GM12873 (cell line): ENCODE measurements around the gene MUC12.

Experiments used
- TF ChIP-seq, protein P1 (sequence below): IDR thresholded peaks from 2 replicates; pipeline ENCODE4 v1.5.1; 2012; ENCODE audit warnings: low read depth, mild to moderate bottlenecking, moderate library complexity, low read length, control low read depth; ENCODE audit not compliant: insufficient read depth; ENCODE audit errors: missing control alignments

MUC12 gene

DNA sequence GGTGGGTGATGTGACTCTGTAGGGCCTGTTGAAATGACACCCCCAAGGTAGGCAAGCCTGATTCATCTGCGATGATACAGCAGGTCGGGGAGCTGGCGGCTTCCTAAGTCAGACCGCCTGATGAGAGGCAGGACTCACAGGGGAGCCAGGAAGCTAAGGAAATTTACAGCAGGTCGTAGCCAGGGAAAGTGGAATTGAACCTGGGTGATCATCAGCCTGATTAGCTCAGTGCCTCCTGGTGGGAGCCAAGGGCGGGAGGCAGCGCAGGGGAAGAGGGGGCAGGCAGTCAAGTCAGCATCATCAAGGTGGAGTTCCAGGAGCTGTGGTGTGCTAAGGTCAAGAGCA, 97.4 kb downstream of the MUC12 start:
- TF ChIP-seq, protein P1, sequence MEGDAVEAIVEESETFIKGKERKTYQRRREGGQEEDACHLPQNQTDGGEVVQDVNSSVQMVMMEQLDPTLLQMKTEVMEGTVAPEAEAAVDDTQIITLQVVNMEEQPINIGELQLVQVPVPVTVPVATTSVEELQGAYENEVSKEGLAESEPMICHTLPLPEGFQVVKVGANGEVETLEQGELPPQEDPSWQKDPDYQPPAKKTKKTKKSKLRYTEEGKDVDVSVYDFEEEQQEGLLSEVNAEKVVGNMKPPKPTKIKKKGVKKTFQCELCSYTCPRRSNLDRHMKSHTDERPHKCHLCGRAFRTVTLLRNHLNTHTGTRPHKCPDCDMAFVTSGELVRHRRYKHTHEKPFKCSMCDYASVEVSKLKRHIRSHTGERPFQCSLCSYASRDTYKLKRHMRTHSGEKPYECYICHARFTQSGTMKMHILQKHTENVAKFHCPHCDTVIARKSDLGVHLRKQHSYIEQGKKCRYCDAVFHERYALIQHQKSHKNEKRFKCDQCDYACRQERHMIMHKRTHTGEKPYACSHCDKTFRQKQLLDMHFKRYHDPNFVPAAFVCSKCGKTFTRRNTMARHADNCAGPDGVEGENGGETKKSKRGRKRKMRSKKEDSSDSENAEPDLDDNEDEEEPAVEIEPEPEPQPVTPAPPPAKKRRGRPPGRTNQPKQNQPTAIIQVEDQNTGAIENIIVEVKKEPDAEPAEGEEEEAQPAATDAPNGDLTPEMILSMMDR, result no peak

DNA sequence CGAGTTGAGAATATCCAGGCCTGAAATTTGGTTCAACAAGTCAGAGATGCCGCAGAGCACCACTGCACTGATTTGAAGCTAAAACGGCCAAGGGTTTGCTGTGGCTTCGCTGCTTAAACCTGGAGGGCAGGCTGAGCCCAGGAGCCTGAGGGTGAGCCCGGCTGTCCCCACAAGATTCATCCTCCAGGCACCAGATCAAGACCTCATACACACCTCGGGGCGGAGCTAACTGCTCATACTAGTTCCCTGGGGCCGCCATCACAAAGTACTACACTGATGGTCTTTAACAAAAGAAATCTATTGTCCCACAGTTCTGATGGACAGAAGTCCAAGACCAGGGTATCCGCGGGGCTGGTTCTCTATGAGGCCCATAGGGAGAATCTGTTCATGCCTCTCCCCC, 99.0 kb downstream of the MUC12 start:
- TF ChIP-seq, protein P1, result no peak
